IMR-90 (cell line): Measurements from ENCODE around the gene PODNL1. TPM values are rescaled to one million over a fixed set of nuclear protein-coding genes. Genes with fewer than 3 reads are reported as not detected.
A peak's percentile ranks its signal among the peaks of the same experiment; 100 is the strongest.

Experiments
- ATAC-seq: fragments of 200-7000 bp; cut with Tn5 transposase; 2 replicates; pipeline ENCODE4 v1.9.1; 2020; ENCODE audit warnings: low read depth, mild to moderate bottlenecking, moderate library complexity
- BruUV-seq: library from RNA; stranded (reverse); fragments of 400-500 nt; replicated peaks from 2 replicates; lab custom pipeline; 2021; lab: Mats Ljungman, UMichigan
- CTCF ChIA-PET: fragments of 300-600 bp; formaldehyde crosslinking; extraction: SDS; loops from one replicate; lab custom pipeline; 2021; ENCODE audit warnings: antibody characterized with exemption; lab: Yijun Ruan, JAX
- POLR2A ChIA-PET: fragments of 300-600 bp; sonication (Branson Sonifier 250); formaldehyde crosslinking; loops from one replicate; lab custom pipeline; 2022; ENCODE audit warnings: antibody characterized with exemption; ENCODE audit not compliant: unreplicated experiment; lab: Charles Lee
- DNase-seq: peaks from one replicate; pipeline ENCODE4 v3.0.0; 2013
- H2AFZ ChIP-seq: replicated peaks from 2 replicates; pipeline ENCODE3; 2013; ENCODE audit warnings: low read length, mild to moderate bottlenecking; ENCODE audit not compliant: poor library complexity
- H2AK5ac ChIP-seq: 2 replicates; pipeline ENCODE4 v1.6.1; 2013; ENCODE audit warnings: low read depth, low read length, inconsistent platforms
- H2AK9ac ChIP-seq: replicated peaks from 2 replicates; pipeline ENCODE3; 2013; ENCODE audit warnings: mild to moderate bottlenecking, low read depth, low read length, moderate library complexity; ENCODE audit not compliant: poor library complexity
- H2BK120ac ChIP-seq: 2 replicates; pipeline ENCODE4 v1.6.1; 2013; ENCODE audit warnings: low read depth, low read length, inconsistent platforms
- H2BK15ac ChIP-seq: 3 replicates; pipeline ENCODE4 v1.6.1; 2013; ENCODE audit warnings: low read depth, low read length, inconsistent platforms
- H2BK20ac ChIP-seq: 2 replicates; pipeline ENCODE4 v1.6.1; 2013; ENCODE audit warnings: low read depth, mild to moderate bottlenecking, inconsistent platforms, low read length, moderate library complexity
- H2BK5ac ChIP-seq: 2 replicates; pipeline ENCODE4 v1.6.1; 2013; ENCODE audit warnings: mild to moderate bottlenecking, low read depth, low read length, inconsistent platforms; ENCODE audit not compliant: poor library complexity, severe bottlenecking
- H3K14ac ChIP-seq: replicated peaks from 2 replicates; pipeline ENCODE4 v1.6.1; 2013; ENCODE audit warnings: low read depth, low read length, inconsistent platforms
- H3K18ac ChIP-seq: 2 replicates; pipeline ENCODE4 v1.6.1; 2013; ENCODE audit warnings: low read depth, low read length, control low read depth
- H3K23ac ChIP-seq: 2 replicates; pipeline ENCODE4 v1.6.1; 2013; ENCODE audit warnings: low read depth, low read length, inconsistent platforms
- H3K27ac ChIP-seq: 2 replicates; pipeline ENCODE4 v1.5.1; 2013; ENCODE audit warnings: mild to moderate bottlenecking, control low read depth, low read length; ENCODE audit not compliant: insufficient read depth
- H3K27me3 ChIP-seq: 2 replicates; pipeline ENCODE4 v1.6.1; 2013; ENCODE audit warnings: low read length; ENCODE audit not compliant: control insufficient read depth, insufficient read depth
- H3K36me3 ChIP-seq: 2 replicates; pipeline ENCODE4 v1.6.1; 2013; ENCODE audit warnings: low read length, mixed read lengths; ENCODE audit not compliant: control insufficient read depth, insufficient read depth
- H3K4ac ChIP-seq: 2 replicates; pipeline ENCODE4 v1.6.1; 2013; ENCODE audit warnings: low read depth, low read length, inconsistent platforms
- H3K4me1 ChIP-seq: 2 replicates; pipeline ENCODE4 v1.6.1; 2013; ENCODE audit warnings: low read length, mixed read lengths; ENCODE audit not compliant: control insufficient read depth, insufficient read depth
- H3K4me2 ChIP-seq: 2 replicates; pipeline ENCODE4 v1.6.1; 2013; ENCODE audit warnings: low read depth, mild to moderate bottlenecking, control low read depth, low read length, moderate library complexity
- H3K4me3 ChIP-seq: 2 replicates; pipeline ENCODE4 v1.5.1; 2013; ENCODE audit warnings: low read depth, mild to moderate bottlenecking, control low read depth, low read length, moderate library complexity; ENCODE audit not compliant: insufficient read depth
- H3K56ac ChIP-seq: 2 replicates; pipeline ENCODE4 v1.6.1; 2013; ENCODE audit warnings: low read length, inconsistent platforms; ENCODE audit not compliant: insufficient read depth; ENCODE audit errors: extremely low read depth
- H3K79me1 ChIP-seq, 2 experiments: 2 replicates each; pipeline ENCODE4 v1.6.1; 2013; ENCODE audit warnings: low read length in 2 of 2, inconsistent platforms in 1 of 2, low read depth in 1 of 2
- H3K9ac ChIP-seq: 2 replicates; pipeline ENCODE4 v1.6.1; 2013; ENCODE audit warnings: low read depth, low read length, control low read depth
- H3K9me1 ChIP-seq: 2 replicates; pipeline ENCODE4 v1.6.1; 2013; ENCODE audit warnings: low read length, inconsistent platforms; ENCODE audit not compliant: insufficient read depth
- H3K9me3 ChIP-seq: 2 replicates; pipeline ENCODE4 v1.6.1; 2013; ENCODE audit warnings: low read length; ENCODE audit not compliant: control insufficient read depth, insufficient read depth
- H4K20me1 ChIP-seq: 2 replicates; pipeline ENCODE4 v1.6.1; 2013; ENCODE audit warnings: low read length, inconsistent platforms; ENCODE audit not compliant: insufficient read depth
- H4K5ac ChIP-seq: 2 replicates; pipeline ENCODE4 v1.6.1; 2013; ENCODE audit warnings: mild to moderate bottlenecking, low read depth, low read length, control low read depth
- H4K8ac ChIP-seq, 2 experiments: 2 replicates each; pipeline ENCODE4 v1.6.1; 2013; ENCODE audit warnings: low read depth in 2 of 2, low read length in 2 of 2, control low read depth in 1 of 2, inconsistent platforms in 1 of 2
- H4K91ac ChIP-seq: 2 replicates; pipeline ENCODE4 v1.6.1; 2013; ENCODE audit warnings: low read depth, low read length, inconsistent platforms; ENCODE audit not compliant: insufficient read depth
- BHLHE40 ChIP-seq: fragments of 150-350 bp; IDR thresholded peaks from 2 replicates; pipeline ENCODE4 v1.6.1; 2016; ENCODE audit warnings: mild to moderate bottlenecking, low read depth, low read length
- CEBPB ChIP-seq: IDR thresholded peaks from 2 replicates; pipeline ENCODE4 v1.6.1; 2012; ENCODE audit warnings: low read depth, low read length, improper control_type of control experiment
- CHD1 ChIP-seq: IDR thresholded peaks from 2 replicates; pipeline ENCODE4 v1.6.1; 2012; ENCODE audit warnings: low read depth, low read length, improper control_type of control experiment
- ELK1 ChIP-seq: fragments of 150-350 bp; IDR thresholded peaks from 2 replicates; pipeline ENCODE4 v1.6.1; 2016; ENCODE audit warnings: low read depth, mild to moderate bottlenecking, low read length, moderate library complexity, borderline replicate concordance
- MAFK ChIP-seq: IDR thresholded peaks from 2 replicates; pipeline ENCODE4 v1.6.1; 2012; ENCODE audit warnings: low read depth, low read length, improper control_type of control experiment
- MAZ ChIP-seq: IDR thresholded peaks from 2 replicates; pipeline ENCODE4 v1.6.1; 2012; ENCODE audit warnings: low read depth, mild to moderate bottlenecking, low read length, improper control_type of control experiment, moderate library complexity, borderline replicate concordance
- MXI1 ChIP-seq: IDR thresholded peaks from 2 replicates; pipeline ENCODE4 v1.6.1; 2012; ENCODE audit warnings: low read depth, mild to moderate bottlenecking, low read length, moderate library complexity, borderline replicate concordance
- POLR2A ChIP-seq: IDR thresholded peaks from 2 replicates; pipeline ENCODE4 v1.6.1; 2012; ENCODE audit warnings: mild to moderate bottlenecking, low read depth, low read length
- RAD21 ChIP-seq: IDR thresholded peaks from 2 replicates; pipeline ENCODE4 v1.6.1; 2012; ENCODE audit warnings: low read length, improper control_type of control experiment
- RCOR1 ChIP-seq: IDR thresholded peaks from 2 replicates; pipeline ENCODE4 v1.6.1; 2012; ENCODE audit warnings: mild to moderate bottlenecking, low read length, improper control_type of control experiment; ENCODE audit not compliant: insufficient replicate concordance
- SMC3 ChIP-seq: fragments of 150-350 bp; IDR thresholded peaks from 2 replicates; pipeline ENCODE4 v1.6.1; 2016; ENCODE audit warnings: low read depth, mild to moderate bottlenecking, antibody characterized with exemption, low read length, moderate library complexity
- WGBS, 2 experiments: methylation state at CpG; one replicate each; pipeline versions ENCODE4 v1.1.5 to v1.1.7; 2013; ENCODE audit warnings: missing lambda C conversion rate in 2 of 2; ENCODE audit not compliant: insufficient read length in 1 of 2; ENCODE audit errors: extremely low coverage in 2 of 2; 5-methylcytosine and 5-hydroxymethylcytosine counted together
- dilution Hi-C: fragments of 300-500 bp; cut with HindIII; formaldehyde crosslinking; loops from one replicate; pipeline ENCODE4 v1.14.3; 2018; ENCODE audit warnings: low sequenced_read_pairs; ENCODE audit not compliant: unreplicated experiment
- in situ Hi-C: fragments of 300-500 bp; cut with MboI; formaldehyde crosslinking; loops from 3 replicates; pipeline ENCODE4 v1.14.3; 2019; ENCODE audit warnings: low sequenced_read_pairs, inconsistent platforms, mixed read lengths
- intact Hi-C: fragments of 100-400 bp; cut with micrococcal nuclease; formaldehyde crosslinking; loops from 2 replicates; pipeline ENCODE4 v1.10.0; 2022
- polyA plus RNA-seq, 3 experiments: library from polyadenylated mRNA; depleted of rRNA; stranded (reverse); fragments of >200 nt; gene quantifications; 2 replicates each; pipeline ENCODE4 v1.2.3, GENCODE V29; 2012; ENCODE audit warnings: low replicate concordance in 1 of 3
- total RNA-seq: library from RNA; depleted of rRNA; stranded (reverse); fragments of >200 nt; gene quantifications from 2 replicates; pipeline ENCODE4 v1.2.3, GENCODE V29; 2012
- TF ChIP-seq, protein P1 (sequence below): conservative IDR thresholded peaks from 2 replicates; pipeline ENCODE4 v1.5.1; 2012; ENCODE audit warnings: mild to moderate bottlenecking, low read depth, low read length, improper control_type of control experiment

The PODNL1 gene
- total and polyA plus RNA-seq, 2 of the 4 experiments (the other 2 are of a cell fraction), result under 0.01 to 2.4 TPM

- Histone ChIP-seq H3K18ac (peak overlapping the region; percentile 3; the same call in 1 of the 2 replicates), H2BK120ac (peak overlapping the region; percentile 79), H3K79me1 (peaks cover 0 to 4% of the 10 kb centered on the region in 2 experiments; a peak in 1 of 4 replicates), H2BK15ac (peak overlapping the region; percentile 97), H4K20me1 (no peaks in the 10 kb centered on the region), H3K27me3 (no peaks in the 10 kb centered on the region), H3K36me3 (peaks cover 6% of the 10 kb centered on the region), H3K4me2 (peak overlapping the region; percentile 83), H3K27ac (peak overlapping the region; percentile 38), H4K8ac (peak overlapping the region; percentile 23 to 32; a peak in 1 of 4 replicates), H3K14ac (0 out of 2 replicates have a peak overlapping the region, but pooled peaks have one; percentile 59), H2BK5ac (no peak overlapping the region), H4K91ac (peak overlapping the region; percentile 68), H2AFZ (peak overlapping the region; percentile 86), H2BK20ac (peak overlapping the region; percentile 34; the same call in 1 of the 2 replicates), H3K9me3 (no peaks in the 10 kb centered on the region), H4K5ac (peak overlapping the region; percentile 9; the same call in 1 of the 2 replicates), H3K9ac (peak overlapping the region; percentile 15), H3K56ac (no peak overlapping the region), H3K4ac (peak overlapping the region; percentile 50), H3K9me1 (peaks cover 5% of the 10 kb centered on the region), H3K4me1 (peaks cover 7% of the 10 kb centered on the region), H2AK9ac (peak overlapping the region; percentile 55), H3K4me3 (peak overlapping the region; percentile 51), H3K23ac (peak overlapping the region; percentile 71), H2AK5ac (peak overlapping the region; percentile 83)
- POLR2A ChIA-PET, result interaction anchor here (0.8 kb wide), 1 partner anchor 15 kb away, joined by 3 read pairs; no protein-coding TSS in a partner anchor
- in situ Hi-C loops (no loop called here), dilution Hi-C loops (no loop called here), intact Hi-C loops (no loop called here)
- no TSS peak for BruUV-seq
- ATAC-seq (peak; percentile 58), DNase-seq (no peak)
- CTCF ChIA-PET, result interaction anchor here (1.3 to 2.7 kb wide), 2 partner anchors 15 to 26 kb away, joined by 3 to 8 read pairs; partner anchors contain the start of gene DCAF15
- 7% methylated on average over 7 of the region's 29 CpGs; no CpG with 5 or more reads in 1 of the 2 experiments for WGBS, 2 experiments
- no peak for TF ChIP-seq RAD21
- TF ChIP-seq ELK1, result no peak
- no peak for TF ChIP-seq MXI1
- TF ChIP-seq BHLHE40, result no peak
- TF ChIP-seq, protein P1, sequence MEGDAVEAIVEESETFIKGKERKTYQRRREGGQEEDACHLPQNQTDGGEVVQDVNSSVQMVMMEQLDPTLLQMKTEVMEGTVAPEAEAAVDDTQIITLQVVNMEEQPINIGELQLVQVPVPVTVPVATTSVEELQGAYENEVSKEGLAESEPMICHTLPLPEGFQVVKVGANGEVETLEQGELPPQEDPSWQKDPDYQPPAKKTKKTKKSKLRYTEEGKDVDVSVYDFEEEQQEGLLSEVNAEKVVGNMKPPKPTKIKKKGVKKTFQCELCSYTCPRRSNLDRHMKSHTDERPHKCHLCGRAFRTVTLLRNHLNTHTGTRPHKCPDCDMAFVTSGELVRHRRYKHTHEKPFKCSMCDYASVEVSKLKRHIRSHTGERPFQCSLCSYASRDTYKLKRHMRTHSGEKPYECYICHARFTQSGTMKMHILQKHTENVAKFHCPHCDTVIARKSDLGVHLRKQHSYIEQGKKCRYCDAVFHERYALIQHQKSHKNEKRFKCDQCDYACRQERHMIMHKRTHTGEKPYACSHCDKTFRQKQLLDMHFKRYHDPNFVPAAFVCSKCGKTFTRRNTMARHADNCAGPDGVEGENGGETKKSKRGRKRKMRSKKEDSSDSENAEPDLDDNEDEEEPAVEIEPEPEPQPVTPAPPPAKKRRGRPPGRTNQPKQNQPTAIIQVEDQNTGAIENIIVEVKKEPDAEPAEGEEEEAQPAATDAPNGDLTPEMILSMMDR, result no peak
- TF ChIP-seq SMC3, result no peak
- no peak; the same call in 1 of the 2 replicates for TF ChIP-seq MAZ
- TF ChIP-seq CEBPB, result no peak
- no peak for TF ChIP-seq CHD1
- TF ChIP-seq POLR2A, result no peak
- TF ChIP-seq MAFK, result no peak
- no peak for TF ChIP-seq RCOR1
These were observed 527 bp downstream of the PODNL1 start for GRCh38 chr19:13937479-13938300.
